Ishikawa (cell line): ENCODE results near the gene DSTYK.

ENCODE experiments used
- CEBPB ChIP-seq: IDR thresholded peaks from 2 replicates; pipeline ENCODE4 v1.6.1; 2012
- CREB1 ChIP-seq: IDR thresholded peaks from 2 replicates; pipeline ENCODE4 v1.6.1; 2012; ENCODE audit warnings: low read depth
- EGR1 ChIP-seq: IDR thresholded peaks from 2 replicates; pipeline ENCODE4 v1.6.1; 2012
- EP300 ChIP-seq: IDR thresholded peaks from 2 replicates; pipeline ENCODE4 v1.6.1; 2012; ENCODE audit warnings: borderline replicate concordance
- FOXM1 ChIP-seq: IDR thresholded peaks from 2 replicates; pipeline ENCODE4 v1.6.1; 2012; ENCODE audit warnings: low read depth, borderline replicate concordance
- MAX ChIP-seq: IDR thresholded peaks from 2 replicates; pipeline ENCODE4 v1.6.1; 2012
- NFIC ChIP-seq: IDR thresholded peaks from 2 replicates; pipeline ENCODE4 v1.6.1; 2012
- RAD21 ChIP-seq: IDR thresholded peaks from 2 replicates; pipeline ENCODE4 v1.6.1; 2012; ENCODE audit warnings: low read depth
- REST ChIP-seq: IDR thresholded peaks from 2 replicates; pipeline ENCODE4 v1.6.1; 2012; ENCODE audit warnings: low read depth, mild to moderate bottlenecking
- TAF1 ChIP-seq: IDR thresholded peaks from 2 replicates; pipeline ENCODE4 v1.6.1; 2012; ENCODE audit warnings: low read depth, mild to moderate bottlenecking
- TCF12 ChIP-seq: IDR thresholded peaks from 2 replicates; pipeline ENCODE4 v1.6.1; 2012; ENCODE audit warnings: low read depth
- TEAD4 ChIP-seq: IDR thresholded peaks from 2 replicates; pipeline ENCODE4 v1.6.1; 2012
- USF1 ChIP-seq: IDR thresholded peaks from 2 replicates; pipeline ENCODE4 v1.6.1; 2012
- YY1 ChIP-seq: IDR thresholded peaks from 2 replicates; pipeline ENCODE4 v1.6.1; 2012; ENCODE audit warnings: low read depth
- ZBTB7A ChIP-seq: IDR thresholded peaks from 2 replicates; pipeline ENCODE4 v1.6.1; 2012; ENCODE audit warnings: low read depth

DSTYK gene

GRCh38 chr1:205158048-205158616, 53.4 kb downstream of the DSTYK start:
- no peak for TF ChIP-seq ZBTB7A
- TF ChIP-seq TCF12: no peak
- no peak for TF ChIP-seq CEBPB
- no peak for TF ChIP-seq EGR1
- TF ChIP-seq EP300: no peak
- no peak for TF ChIP-seq TEAD4
- TF ChIP-seq TAF1: no peak
- TF ChIP-seq YY1: no peak
- TF ChIP-seq CREB1: no peak
- TF ChIP-seq NFIC: no peak
- no peak for TF ChIP-seq USF1
- TF ChIP-seq REST: no peak
- no peak for TF ChIP-seq MAX
- TF ChIP-seq FOXM1: no peak
- no peak for TF ChIP-seq RAD21

- TF ChIP-seq TAF1 (no peak), EP300 (no peak), NFIC (no peak), FOXM1 (no peak), MAX (no peak), YY1 (no peak), CEBPB (no peak), EGR1 (no peak), TEAD4 (no peak), USF1 (no peak), RAD21 (no peak), REST (no peak)
These were observed 59.0 kb downstream of the DSTYK start for GRCh38 chr1:205152505-205152904.

GRCh38 chr1:205150651-205151428, 60.7 kb downstream of the DSTYK start:
- TF ChIP-seq NFIC: no peak
- no peak for TF ChIP-seq MAX
- TF ChIP-seq RAD21: no peak
- TF ChIP-seq CEBPB: no peak
- TF ChIP-seq FOXM1: no peak
- TF ChIP-seq REST: no peak
- TF ChIP-seq TEAD4: no peak
- TF ChIP-seq EP300: no peak
- TF ChIP-seq TAF1: no peak
- TF ChIP-seq USF1: no peak
- TF ChIP-seq CREB1: no peak
- TF ChIP-seq ZBTB7A: no peak
- no peak for TF ChIP-seq YY1
- TF ChIP-seq TCF12: no peak
- TF ChIP-seq EGR1: no peak
